Cardiac septum (tissue), 1 donor: Measurements from ENCODE around the gene APBB2. TPM values are rescaled to one million over a fixed set of nuclear protein-coding genes. Genes with fewer than 3 reads are reported as not detected.

Source experiments
- DNase-seq: peaks from one replicate; pipeline ENCODE4 v3.0.0-alpha.2; 2020; ENCODE audit warnings: low spot score
- intact Hi-C: fragments of 100-400 bp; cut with DNase I; formaldehyde crosslinking; loops from one replicate; pipeline ENCODE4 v1.14.0; 2022
- total RNA-seq: library from RNA; stranded (reverse); fragmentation: NEBNext Ultra II Directional; extraction: Animal tissue kit (Norgen Biotek cat#: 25700); gene quantifications from one replicate; pipeline ENCODE4 v1.2.1, GENCODE V29; 2021
- donor health status: DM: no; HTN: no; CAD: no.

Gene APBB2
- total RNA-seq, 1 donor from 2014 or later, result 35.2 TPM

GRCh38 chr4:40971338-40971737 is 243.0 kb downstream of the APBB2 start:
- intact Hi-C loops, result loop anchor here (5.0 kb wide), 1 partner anchor 39 kb away; no protein-coding TSS in a partner anchor
- DNase-seq, result no peak

- intact Hi-C loops, result no loop called here
- DNase-seq, result no peak
Observed at GRCh38 chr4:40969501-40969900, 244.8 kb downstream of the APBB2 start.

GRCh38 chr4:40967550-40967949 is 246.8 kb downstream of the APBB2 start:
- intact Hi-C loops, result no loop called here
- DNase-seq, result no peak

- intact Hi-C loops, result no loop called here
- no peak for DNase-seq
Observed at GRCh38 chr4:40966091-40966490, 248.3 kb downstream of the APBB2 start.

GRCh38 chr4:40963897-40964478 is 250.4 kb downstream of the APBB2 start:
- no peak for DNase-seq
- intact Hi-C loops, result no loop called here

GRCh38 chr4:40962551-40963180 is 251.7 kb downstream of the APBB2 start:
- intact Hi-C loops, result no loop called here
- DNase-seq, result no peak

- no peak for DNase-seq
- intact Hi-C loops, result no loop called here
Observed at GRCh38 chr4:40960941-40961340, 253.4 kb downstream of the APBB2 start.

GRCh38 chr4:40957281-40957680 is 257.1 kb downstream of the APBB2 start:
- DNase-seq, result no peak
- intact Hi-C loops, result no loop called here

GRCh38 chr4:40956721-40957255 is 257.6 kb downstream of the APBB2 start:
- DNase-seq, result no peak

GRCh38 chr4:40954088-40954668 is 260.2 kb downstream of the APBB2 start:
- intact Hi-C loops, result no loop called here
- no peak for DNase-seq

More at GRCh38 chr4:40956721-40957255, 257.6 kb downstream of the APBB2 start:
- intact Hi-C loops, result no loop called here

- intact Hi-C loops, result no loop called here
- no peak for DNase-seq
Observed at GRCh38 chr4:40953283-40954087, 260.9 kb downstream of the APBB2 start.

- intact Hi-C loops, result no loop called here
- DNase-seq, result no peak
Observed at GRCh38 chr4:40952672-40953071, 261.7 kb downstream of the APBB2 start.

GRCh38 chr4:40952217-40952616 is 262.1 kb downstream of the APBB2 start:
- intact Hi-C loops, result no loop called here
- DNase-seq, result no peak

- intact Hi-C loops, result no loop called here
- DNase-seq, result no peak
Observed at GRCh38 chr4:40951026-40951425, 263.3 kb downstream of the APBB2 start.

- intact Hi-C loops, result no loop called here
- no peak for DNase-seq
Observed at GRCh38 chr4:40949358-40950100, 264.8 kb downstream of the APBB2 start.

- no peak for DNase-seq
- intact Hi-C loops, result no loop called here
Observed at GRCh38 chr4:40948014-40948413, 266.3 kb downstream of the APBB2 start.

- no peak for DNase-seq
- intact Hi-C loops, result no loop called here
Observed at GRCh38 chr4:40946652-40947051, 267.7 kb downstream of the APBB2 start.

- DNase-seq, result no peak
- intact Hi-C loops, result no loop called here
Observed at GRCh38 chr4:40940756-40941155, 273.6 kb downstream of the APBB2 start.

- DNase-seq, result no peak
- intact Hi-C loops, result no loop called here
Observed at GRCh38 chr4:40940317-40940741, 274.0 kb downstream of the APBB2 start.
